Measurements from ENCODE around the gene RUVBL2.

RUVBL2 gene

DNA sequence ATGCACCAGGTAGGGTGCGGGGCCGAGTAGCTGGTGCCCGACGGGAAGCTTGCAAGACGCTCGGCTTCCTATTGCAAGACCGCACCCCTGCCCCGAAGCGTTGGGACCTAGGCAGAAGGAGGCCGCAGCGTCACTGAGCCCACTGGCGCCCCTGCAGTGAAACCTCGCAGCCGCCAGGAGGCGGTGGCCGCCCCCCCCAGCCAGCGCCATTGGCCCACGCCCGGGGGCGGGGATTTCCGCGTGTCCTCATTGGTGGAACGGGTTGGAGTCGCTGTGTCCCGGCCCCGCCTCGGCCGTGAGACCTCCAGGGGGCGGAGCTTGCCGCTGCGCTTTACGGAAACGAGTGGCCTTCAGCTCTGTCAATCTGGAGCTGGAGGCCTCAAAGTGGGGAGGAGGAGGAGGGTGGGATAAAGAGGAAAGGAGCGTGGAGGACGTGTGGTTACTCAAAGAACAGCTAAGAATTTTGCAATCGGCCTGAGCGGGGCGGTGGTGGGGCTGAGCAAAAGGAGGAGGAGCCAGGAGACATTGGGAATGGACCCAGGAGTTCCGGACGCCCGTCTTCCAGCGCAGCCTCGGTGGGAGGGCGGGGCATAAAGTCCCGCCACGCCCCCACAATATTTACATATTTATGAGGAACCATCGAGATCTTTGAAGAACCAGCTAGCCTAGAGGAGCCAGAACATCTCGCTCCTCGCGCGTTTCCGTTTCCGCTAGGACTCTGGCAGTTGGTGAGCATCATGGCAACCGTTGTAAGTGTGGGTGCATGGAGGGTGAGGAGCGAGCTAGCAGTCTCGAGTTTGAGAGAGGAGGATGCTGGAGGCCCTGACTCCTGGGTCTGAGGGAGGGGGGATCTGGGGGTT is at the start of gene RUVBL2, which contains the start of gene GYS1:
RUVBL2 (plus strand) TSS at position 713 of the 860 bp plus-strand sequence; CDS start at position 738, 25 bp downstream.
GYS1 (minus strand) TSS at position 135 of the 860 bp plus-strand sequence. CDS start 197 bp downstream, outside the sequence.
- peak; percentile 92 for TF ChIP-seq CTCF (IDR thresholded peaks at IDR 0.05; ENCODE audit: control insufficient read depth, insufficient read depth, low read depth, low read length, missing control alignments)
- peak; percentile 99 for DNase-seq (ENCODE audit: low read depth)
- peak within 1 kb of the TSS; percentile 88 for H3K4me3 ChIP-seq (ENCODE audit: control insufficient read depth, low read depth, low read length)

GRCh38 chr19:48945415-48945814 is 48.3 kb upstream of the RUVBL2 start:
- no peak overlapping the region for H3K4me3 ChIP-seq (ENCODE audit: control insufficient read depth, low read depth, low read length)
- TF ChIP-seq CTCF (IDR thresholded peaks at IDR 0.05; ENCODE audit: control insufficient read depth, insufficient read depth, low read depth, low read length, missing control alignments), result no peak
- no peak for DNase-seq (ENCODE audit: low read depth)

- no peak overlapping the region for H3K4me3 ChIP-seq (ENCODE audit: control insufficient read depth, low read depth, low read length)
- no peak for TF ChIP-seq CTCF (IDR thresholded peaks at IDR 0.05; ENCODE audit: control insufficient read depth, insufficient read depth, low read depth, low read length, missing control alignments)
- no peak for DNase-seq (ENCODE audit: low read depth)
Observed at GRCh38 chr19:48945817-48946216, 47.9 kb upstream of the RUVBL2 start.

GRCh38 chr19:48946463-48947257 is 47.0 kb upstream of the RUVBL2 start:
- H3K4me3 ChIP-seq (ENCODE audit: control insufficient read depth, low read depth, low read length), result no peak overlapping the region
- no peak for DNase-seq (ENCODE audit: low read depth)
- TF ChIP-seq CTCF (IDR thresholded peaks at IDR 0.05; ENCODE audit: control insufficient read depth, insufficient read depth, low read depth, low read length, missing control alignments), result no peak

GRCh38 chr19:48947258-48947542 is 46.5 kb upstream of the RUVBL2 start:
- no peak for DNase-seq (ENCODE audit: low read depth)
- no peak for TF ChIP-seq CTCF (IDR thresholded peaks at IDR 0.05; ENCODE audit: control insufficient read depth, insufficient read depth, low read depth, low read length, missing control alignments)
- no peak overlapping the region for H3K4me3 ChIP-seq (ENCODE audit: control insufficient read depth, low read depth, low read length)

DNA sequence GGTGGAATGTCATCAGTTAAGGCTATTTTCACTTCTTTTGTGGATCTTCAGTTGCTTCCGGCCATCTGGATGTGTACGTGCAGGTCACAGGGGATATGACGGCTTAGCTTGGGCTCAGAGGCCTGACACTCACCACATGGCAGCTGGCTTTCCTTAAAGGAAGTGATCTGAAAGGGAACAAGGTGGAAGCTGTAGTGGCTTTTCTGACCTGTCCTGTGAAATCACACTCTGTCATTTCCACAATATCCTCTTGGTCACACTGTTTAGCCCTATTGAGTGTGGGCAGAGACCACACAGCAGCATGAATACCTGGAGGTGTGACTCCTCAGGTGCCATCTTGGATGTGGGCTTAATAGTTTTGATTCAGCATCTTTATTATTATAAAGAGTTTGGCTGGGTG is 43.5 kb upstream of the RUVBL2 start:
- no peak overlapping the region for H3K4me3 ChIP-seq (ENCODE audit: control insufficient read depth, low read depth, low read length)
- no peak for DNase-seq (ENCODE audit: low read depth)
- no peak for TF ChIP-seq CTCF (IDR thresholded peaks at IDR 0.05; ENCODE audit: control insufficient read depth, insufficient read depth, low read depth, low read length, missing control alignments)

All from AG09309 (cell line).